KMS-11 (cell line): ENCODE results near the gene SKAP2.

Experiments used
- H2AFZ ChIP-seq: fragments of 200-600 bp; sonication (generic); 2 replicates; pipeline ENCODE4 v1.6.1; 2016; ENCODE audit warnings: antibody characterized with exemption, mixed run types, low read depth
- H3K27ac ChIP-seq: fragments of 200-600 bp; sonication (generic); 2 replicates; pipeline ENCODE4 v1.6.1; 2016; ENCODE audit warnings: mild to moderate bottlenecking, mixed run types
- H3K27me3 ChIP-seq: fragments of 200-600 bp; sonication (generic); 2 replicates; pipeline ENCODE4 v1.6.1; 2017; ENCODE audit warnings: mild to moderate bottlenecking, low read depth, mixed run types, moderate library complexity; ENCODE audit not compliant: insufficient read depth
- H3K36me3 ChIP-seq: fragments of 200-600 bp; sonication (generic); 2 replicates; pipeline ENCODE4 v1.6.1; 2017; ENCODE audit warnings: mild to moderate bottlenecking, mixed run types; ENCODE audit not compliant: insufficient read depth
- H3K4me1 ChIP-seq: fragments of 200-600 bp; sonication (generic); 2 replicates; pipeline ENCODE4 v1.6.1; 2016; ENCODE audit warnings: mild to moderate bottlenecking, low read depth, mixed run types; ENCODE audit not compliant: poor library complexity, severe bottlenecking
- H3K4me2 ChIP-seq: fragments of 200-600 bp; sonication (generic); 2 replicates; pipeline ENCODE4 v1.7.0; 2016; ENCODE audit warnings: mild to moderate bottlenecking, mixed run types
- H3K4me3 ChIP-seq: fragments of 200-600 bp; sonication (generic); IDR thresholded peaks from 2 replicates; pipeline ENCODE4 v1.6.1; 2017; ENCODE audit warnings: low read depth, low read length, mixed read lengths; ENCODE audit not compliant: insufficient read depth
- H3K79me2 ChIP-seq: fragments of 200-600 bp; sonication (generic); 2 replicates; pipeline ENCODE4 v1.6.1; 2016; ENCODE audit warnings: low read depth, mixed run types; ENCODE audit not compliant: insufficient read depth
- H3K9ac ChIP-seq: fragments of 200-600 bp; sonication (generic); 2 replicates; pipeline ENCODE4 v1.6.1; 2016; ENCODE audit warnings: mild to moderate bottlenecking, mixed run types
- H4K20me1 ChIP-seq: fragments of 200-600 bp; sonication (generic); 2 replicates; pipeline ENCODE4 v1.6.1; 2016; ENCODE audit warnings: mild to moderate bottlenecking, mixed run types; ENCODE audit not compliant: insufficient read depth
- CTCF ChIP-seq: fragments of 200-600 bp; sonication (generic); conservative IDR thresholded peaks from 2 replicates; pipeline ENCODE4 v1.6.1; 2017; ENCODE audit warnings: low read depth, mild to moderate bottlenecking, antibody characterized with exemption, low read length, moderate library complexity, mixed read lengths

SKAP2 gene

GRCh38 chr7:26673858-26674257 lies 190.5 kb downstream of the SKAP2 start:
- Histone ChIP-seq H3K9ac (no peak overlapping the region), H3K79me2 (no peaks in the 10 kb centered on the region), H2AFZ (no peak overlapping the region), H3K36me3 (no peaks in the 10 kb centered on the region), H3K4me1 (peaks cover 8% of the 10 kb centered on the region), H4K20me1 (no peaks in the 10 kb centered on the region), H3K27ac (no peak overlapping the region), H3K4me2 (no peak overlapping the region), H3K27me3 (no peaks in the 10 kb centered on the region), H3K4me3 (no peak overlapping the region)
- TF ChIP-seq CTCF: no peak

GRCh38 chr7:26673271-26673670 lies 191.1 kb downstream of the SKAP2 start:
- Histone ChIP-seq H3K4me1 (peaks cover 8% of the 10 kb centered on the region), H3K27me3 (no peaks in the 10 kb centered on the region), H3K4me3 (no peak overlapping the region), H3K36me3 (no peaks in the 10 kb centered on the region), H3K9ac (no peak overlapping the region), H2AFZ (no peak overlapping the region), H3K4me2 (no peak overlapping the region), H4K20me1 (no peaks in the 10 kb centered on the region), H3K79me2 (no peaks in the 10 kb centered on the region), H3K27ac (no peak overlapping the region)
- TF ChIP-seq CTCF: no peak

- no peaks in the 10 kb centered on the region for H3K79me2 ChIP-seq
- H3K4me2 ChIP-seq: no peak overlapping the region
- H3K27me3 ChIP-seq: no peaks in the 10 kb centered on the region
- H3K9ac ChIP-seq: no peak overlapping the region
- peaks cover 18% of the 10 kb centered on the region for H3K4me1 ChIP-seq
- H4K20me1 ChIP-seq: no peaks in the 10 kb centered on the region
- no peak for TF ChIP-seq CTCF
- H3K27ac ChIP-seq: no peak overlapping the region
- no peaks in the 10 kb centered on the region for H3K36me3 ChIP-seq
- no peak overlapping the region for H2AFZ ChIP-seq
- H3K4me3 ChIP-seq: no peak overlapping the region
Observed at GRCh38 chr7:26670841-26671240, 193.5 kb downstream of the SKAP2 start.

GRCh38 chr7:26670290-26670689 lies 194.1 kb downstream of the SKAP2 start:
- H3K27ac ChIP-seq: no peak overlapping the region
- no peak overlapping the region for H3K4me2 ChIP-seq

More at GRCh38 chr7:26670290-26670689, 194.1 kb downstream of the SKAP2 start:
- Histone ChIP-seq H3K4me3 (no peak overlapping the region), H4K20me1 (no peaks in the 10 kb centered on the region), H3K4me1 (peaks cover 22% of the 10 kb centered on the region), H3K36me3 (no peaks in the 10 kb centered on the region), H3K79me2 (no peaks in the 10 kb centered on the region), H2AFZ (no peak overlapping the region), H3K9ac (no peak overlapping the region), H3K27me3 (no peaks in the 10 kb centered on the region; the same call in 1 of the 2 replicates)
- no peak for TF ChIP-seq CTCF
